ENCODE results near the gene CNTN1. TPM values are rescaled to one million over a fixed set of nuclear protein-coding genes. Genes with fewer than 3 reads are reported as not detected.
A peak's percentile ranks its signal among the peaks of the same experiment; 100 is the strongest.

Gene CNTN1
- total RNA-seq, 1 donor, result 1.7 TPM

DNA sequence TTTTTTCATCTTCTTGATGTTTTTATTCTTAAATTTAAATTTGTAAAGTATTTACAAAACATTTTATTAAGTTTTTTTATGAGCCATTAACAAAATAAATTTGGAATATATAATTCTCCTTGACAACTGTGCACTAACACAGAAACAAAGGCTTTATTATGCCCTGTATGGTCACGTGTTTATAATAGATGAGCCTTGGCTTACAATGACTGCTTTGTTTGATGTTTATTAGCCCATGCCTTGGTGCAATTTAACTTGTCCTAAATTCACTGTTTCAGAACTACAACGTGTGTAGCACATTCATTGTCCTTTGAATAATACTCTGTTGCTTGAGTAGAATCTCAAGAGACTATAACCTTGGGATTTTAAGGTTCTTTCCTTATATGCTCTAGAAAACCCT lies 59.8 kb downstream of the CNTN1 start:
- TF ChIP-seq, protein P1, sequence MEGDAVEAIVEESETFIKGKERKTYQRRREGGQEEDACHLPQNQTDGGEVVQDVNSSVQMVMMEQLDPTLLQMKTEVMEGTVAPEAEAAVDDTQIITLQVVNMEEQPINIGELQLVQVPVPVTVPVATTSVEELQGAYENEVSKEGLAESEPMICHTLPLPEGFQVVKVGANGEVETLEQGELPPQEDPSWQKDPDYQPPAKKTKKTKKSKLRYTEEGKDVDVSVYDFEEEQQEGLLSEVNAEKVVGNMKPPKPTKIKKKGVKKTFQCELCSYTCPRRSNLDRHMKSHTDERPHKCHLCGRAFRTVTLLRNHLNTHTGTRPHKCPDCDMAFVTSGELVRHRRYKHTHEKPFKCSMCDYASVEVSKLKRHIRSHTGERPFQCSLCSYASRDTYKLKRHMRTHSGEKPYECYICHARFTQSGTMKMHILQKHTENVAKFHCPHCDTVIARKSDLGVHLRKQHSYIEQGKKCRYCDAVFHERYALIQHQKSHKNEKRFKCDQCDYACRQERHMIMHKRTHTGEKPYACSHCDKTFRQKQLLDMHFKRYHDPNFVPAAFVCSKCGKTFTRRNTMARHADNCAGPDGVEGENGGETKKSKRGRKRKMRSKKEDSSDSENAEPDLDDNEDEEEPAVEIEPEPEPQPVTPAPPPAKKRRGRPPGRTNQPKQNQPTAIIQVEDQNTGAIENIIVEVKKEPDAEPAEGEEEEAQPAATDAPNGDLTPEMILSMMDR (IDR thresholded peaks at IDR 0.05; ENCODE audit: insufficient read depth, low read depth, low read length), result no peak
- no peak for DNase-seq (ENCODE audit: low read depth)

DNA sequence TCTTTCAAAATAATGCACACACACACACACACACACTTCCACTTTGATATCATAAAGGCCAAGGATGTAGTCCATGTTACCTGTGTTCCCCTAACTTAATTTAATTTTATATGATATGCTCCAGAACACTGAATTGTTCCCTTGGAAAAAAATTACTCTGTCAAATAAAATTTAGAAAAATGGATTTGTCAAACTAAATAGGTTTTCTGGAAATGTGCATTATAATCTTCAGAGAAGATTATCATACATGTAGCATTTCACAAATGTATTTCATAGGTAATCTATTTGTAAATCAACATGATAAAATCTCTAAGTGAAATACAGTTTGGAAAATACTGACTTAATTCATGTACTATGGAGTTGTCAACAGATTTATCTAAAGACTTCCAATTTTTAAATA lies 68.6 kb downstream of the CNTN1 start:
- no peak overlapping the region for H3K4me3 ChIP-seq (ENCODE audit: low read depth, low read length)
- DNase-seq (ENCODE audit: low read depth), result no peak
- TF ChIP-seq, protein P1 (IDR thresholded peaks at IDR 0.05; ENCODE audit: insufficient read depth, low read depth, low read length), result no peak

More for the DNA sequence above, 59.8 kb downstream of the CNTN1 start:
- H3K4me3 ChIP-seq (ENCODE audit: low read depth, low read length), result no peak overlapping the region

DNA sequence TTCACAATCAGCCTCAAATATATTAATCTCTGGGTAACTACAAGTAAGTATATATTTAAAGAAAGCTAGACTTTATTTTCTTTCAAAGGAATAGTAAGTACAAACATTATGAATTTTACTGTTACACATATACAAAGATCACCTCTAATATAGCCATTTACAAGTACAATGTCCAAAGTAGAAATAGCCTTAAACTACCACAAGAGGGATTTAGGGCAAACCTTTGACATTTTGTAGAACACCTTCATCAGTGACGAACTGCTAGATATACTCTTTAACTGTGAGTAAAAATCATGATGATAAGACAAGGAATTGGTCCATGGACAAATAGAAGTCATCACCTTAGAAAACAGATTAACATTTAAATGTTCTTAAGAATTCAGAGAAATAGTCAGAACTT lies 69.8 kb downstream of the CNTN1 start:
- no peak for DNase-seq (ENCODE audit: low read depth)
- H3K4me3 ChIP-seq (ENCODE audit: low read depth, low read length), result no peak overlapping the region
- TF ChIP-seq, protein P1 (IDR thresholded peaks at IDR 0.05; ENCODE audit: insufficient read depth, low read depth, low read length), result no peak

DNA sequence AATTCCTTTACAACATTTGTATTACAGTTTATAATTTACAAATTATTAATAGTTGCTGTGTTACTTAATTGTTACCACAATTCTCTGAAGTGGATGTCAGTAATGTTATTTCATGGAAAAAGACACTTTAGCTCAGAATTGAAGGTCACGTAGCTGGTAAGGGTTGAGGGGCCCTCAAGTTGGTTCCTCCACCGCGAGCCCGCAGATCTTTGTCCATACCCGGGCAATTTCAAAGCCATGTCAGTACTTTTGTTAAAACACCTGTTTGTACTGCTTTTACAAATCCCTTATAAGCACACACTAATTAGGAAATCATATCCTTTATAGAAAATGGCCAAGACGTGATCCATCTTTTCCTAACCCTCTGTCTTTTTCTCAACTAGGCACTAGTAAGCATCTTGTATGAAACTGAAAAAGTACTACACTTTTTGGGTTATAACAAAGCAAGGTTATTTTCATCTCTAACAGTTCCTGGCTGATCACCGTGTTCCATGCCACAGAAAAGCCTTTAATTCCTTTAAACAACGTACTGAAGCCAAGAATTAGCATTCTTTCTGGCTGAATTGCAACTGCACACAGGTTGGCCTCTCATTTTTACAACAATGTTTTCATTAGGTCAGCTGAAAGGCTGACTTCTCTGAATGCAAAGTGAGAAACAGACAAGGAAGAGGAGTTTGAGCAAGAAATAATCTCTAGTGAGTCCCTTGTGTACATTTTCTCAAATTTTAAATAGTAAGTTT lies 76.1 kb downstream of the CNTN1 start:
- H3K4me3 ChIP-seq (ENCODE audit: low read depth, low read length), result no peak overlapping the region
- TF ChIP-seq, protein P1 (IDR thresholded peaks at IDR 0.05; ENCODE audit: insufficient read depth, low read depth, low read length), result no peak
- peak; percentile 1 for DNase-seq (ENCODE audit: low read depth)

DNA sequence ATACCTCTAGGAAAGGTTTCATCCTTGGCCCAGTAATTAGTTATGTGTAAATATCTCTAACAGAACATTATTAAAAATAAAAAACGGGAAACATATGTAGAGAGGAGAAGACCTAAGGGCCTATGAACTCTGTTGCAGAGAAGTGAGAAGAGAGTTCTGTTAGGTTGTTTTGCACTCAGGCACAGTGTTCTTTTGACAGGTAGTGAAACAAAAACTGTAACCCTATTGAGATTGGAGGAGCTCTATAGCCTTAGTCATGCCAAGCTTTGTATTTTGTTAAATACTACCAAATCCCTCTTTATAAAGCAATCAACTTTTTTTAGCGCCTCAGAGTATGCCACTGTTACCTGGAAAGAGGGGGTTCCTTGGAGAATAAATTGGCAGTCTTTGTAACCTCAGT lies 77.6 kb downstream of the CNTN1 start:
- no peak for DNase-seq (ENCODE audit: low read depth)
- no peak overlapping the region for H3K4me3 ChIP-seq (ENCODE audit: low read depth, low read length)
- TF ChIP-seq, protein P1 (IDR thresholded peaks at IDR 0.05; ENCODE audit: insufficient read depth, low read depth, low read length), result no peak

DNA sequence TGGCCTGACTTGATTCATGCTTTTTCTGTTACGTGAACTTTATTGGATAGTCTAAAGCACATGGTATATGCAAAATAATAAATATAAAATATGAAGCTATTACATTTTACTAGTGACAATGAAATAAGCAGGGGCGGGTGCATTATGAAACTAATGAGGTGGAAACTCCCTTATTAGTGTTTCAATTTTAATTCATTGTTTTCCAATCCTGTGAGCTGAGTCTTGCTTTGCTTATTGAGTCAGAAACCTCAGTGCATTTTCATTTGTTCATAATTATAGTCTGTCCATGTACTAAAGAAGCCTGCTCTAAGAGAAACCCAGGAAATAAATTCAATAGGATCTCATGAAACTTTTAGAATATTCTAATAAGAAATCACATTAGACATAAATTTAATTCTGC lies 78.5 kb downstream of the CNTN1 start:
- TF ChIP-seq, protein P1 (IDR thresholded peaks at IDR 0.05; ENCODE audit: insufficient read depth, low read depth, low read length), result no peak
- DNase-seq (ENCODE audit: low read depth), result no peak
- H3K4me3 ChIP-seq (ENCODE audit: low read depth, low read length), result no peak overlapping the region

DNA sequence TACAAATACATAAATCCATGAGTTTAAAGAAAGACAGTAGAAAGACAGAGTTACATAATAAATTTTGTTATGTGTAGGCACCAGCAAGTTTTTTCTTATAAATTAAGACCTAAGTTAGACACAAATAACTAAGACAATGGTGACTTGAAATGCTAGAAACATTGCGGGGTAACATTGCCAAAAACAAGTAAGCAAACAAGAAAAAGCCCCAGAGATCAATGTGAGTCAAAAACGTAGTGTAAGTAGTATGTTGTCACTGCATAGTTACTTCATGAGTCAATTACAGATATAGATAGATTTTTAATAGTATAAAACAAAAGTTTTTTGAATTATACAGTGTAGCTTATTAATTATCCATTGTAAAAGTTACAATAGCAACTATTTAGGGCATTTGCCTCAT lies 83.4 kb downstream of the CNTN1 start:
- no peak for DNase-seq (ENCODE audit: low read depth)

More for the DNA sequence above, 83.4 kb downstream of the CNTN1 start:
- TF ChIP-seq, protein P1 (IDR thresholded peaks at IDR 0.05; ENCODE audit: insufficient read depth, low read depth, low read length), result no peak
- no peak overlapping the region for H3K4me3 ChIP-seq (ENCODE audit: low read depth, low read length)

Data from fibroblast of villous mesenchyme (primary cell).